ENCODE data around the gene INHA.

The INHA gene, protein sequence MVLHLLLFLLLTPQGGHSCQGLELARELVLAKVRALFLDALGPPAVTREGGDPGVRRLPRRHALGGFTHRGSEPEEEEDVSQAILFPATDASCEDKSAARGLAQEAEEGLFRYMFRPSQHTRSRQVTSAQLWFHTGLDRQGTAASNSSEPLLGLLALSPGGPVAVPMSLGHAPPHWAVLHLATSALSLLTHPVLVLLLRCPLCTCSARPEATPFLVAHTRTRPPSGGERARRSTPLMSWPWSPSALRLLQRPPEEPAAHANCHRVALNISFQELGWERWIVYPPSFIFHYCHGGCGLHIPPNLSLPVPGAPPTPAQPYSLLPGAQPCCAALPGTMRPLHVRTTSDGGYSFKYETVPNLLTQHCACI

DNA sequence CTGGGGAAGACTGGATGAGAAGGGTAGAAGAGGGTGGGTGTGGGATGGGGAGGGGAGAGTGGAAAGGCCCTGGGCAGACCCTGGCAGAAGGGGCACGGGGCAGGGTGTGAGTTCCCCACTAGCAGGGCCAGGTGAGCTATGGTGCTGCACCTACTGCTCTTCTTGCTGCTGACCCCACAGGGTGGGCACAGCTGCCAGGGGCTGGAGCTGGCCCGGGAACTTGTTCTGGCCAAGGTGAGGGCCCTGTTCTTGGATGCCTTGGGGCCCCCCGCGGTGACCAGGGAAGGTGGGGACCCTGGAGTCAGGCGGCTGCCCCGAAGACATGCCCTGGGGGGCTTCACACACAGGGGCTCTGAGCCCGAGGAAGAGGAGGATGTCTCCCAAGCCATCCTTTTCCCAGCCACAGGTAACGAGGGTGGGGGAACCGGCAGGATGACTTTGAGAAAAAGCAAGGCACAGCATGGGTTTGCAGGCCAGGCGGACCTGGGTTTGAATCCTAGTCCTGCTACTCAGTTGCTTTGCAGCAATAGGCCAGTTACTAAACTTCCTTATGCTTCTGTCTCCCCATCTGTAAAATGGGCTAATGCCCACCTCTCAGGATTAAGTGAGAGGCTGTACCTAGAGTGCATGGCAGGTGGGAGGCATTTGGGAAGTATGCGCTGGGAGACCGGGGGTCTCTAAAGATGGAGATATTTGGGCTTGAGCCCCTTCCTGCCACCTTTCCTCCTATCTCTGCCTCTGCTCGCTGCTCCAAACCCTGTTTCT is at the start of gene INHA:
Gene INHA, plus strand, starts transcription at position 74 of the 765 bp plus-strand sequence. Its CDS starts 65 bp downstream, at position 139.
- DNase-seq, result no peak

DNA sequence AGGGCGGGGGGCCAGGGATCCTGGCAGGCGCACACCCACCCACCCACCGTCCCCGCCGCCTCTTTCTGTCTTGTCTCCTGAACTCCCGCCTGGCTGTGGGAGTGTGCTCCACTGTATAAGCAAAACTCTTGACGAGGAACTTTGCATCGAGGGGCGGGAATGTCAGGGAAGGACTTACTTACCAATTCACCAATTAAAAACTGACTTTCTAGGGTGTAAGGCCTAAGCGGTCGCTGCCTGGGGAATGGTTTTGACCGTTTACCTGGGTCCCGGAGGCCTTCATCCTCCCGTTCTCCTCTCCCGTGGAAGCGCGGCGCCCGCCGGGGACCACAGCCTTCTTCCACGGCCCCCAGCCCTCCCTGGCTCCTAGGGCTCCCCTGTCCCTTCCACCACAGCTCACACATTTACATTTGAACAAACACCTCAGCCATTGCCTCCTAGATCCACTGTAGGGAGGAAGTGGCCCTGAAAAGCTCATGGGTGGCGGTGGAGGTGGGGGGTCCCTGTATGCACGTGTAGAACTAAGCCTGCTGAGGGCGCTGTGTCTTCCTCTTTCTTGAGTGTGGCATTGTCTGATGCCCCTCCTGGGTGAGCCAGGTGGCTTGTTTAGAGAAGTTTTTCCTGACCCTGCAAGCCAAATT is 49.0 kb upstream of the INHA start:
- DNase-seq, result no peak

- DNase-seq, result no peak
Observed at GRCh38 chr2:219524817-219525216, 47.3 kb upstream of the INHA start.

- DNase-seq, result no peak
Observed at GRCh38 chr2:219525533-219526232, 46.4 kb upstream of the INHA start.

DNA sequence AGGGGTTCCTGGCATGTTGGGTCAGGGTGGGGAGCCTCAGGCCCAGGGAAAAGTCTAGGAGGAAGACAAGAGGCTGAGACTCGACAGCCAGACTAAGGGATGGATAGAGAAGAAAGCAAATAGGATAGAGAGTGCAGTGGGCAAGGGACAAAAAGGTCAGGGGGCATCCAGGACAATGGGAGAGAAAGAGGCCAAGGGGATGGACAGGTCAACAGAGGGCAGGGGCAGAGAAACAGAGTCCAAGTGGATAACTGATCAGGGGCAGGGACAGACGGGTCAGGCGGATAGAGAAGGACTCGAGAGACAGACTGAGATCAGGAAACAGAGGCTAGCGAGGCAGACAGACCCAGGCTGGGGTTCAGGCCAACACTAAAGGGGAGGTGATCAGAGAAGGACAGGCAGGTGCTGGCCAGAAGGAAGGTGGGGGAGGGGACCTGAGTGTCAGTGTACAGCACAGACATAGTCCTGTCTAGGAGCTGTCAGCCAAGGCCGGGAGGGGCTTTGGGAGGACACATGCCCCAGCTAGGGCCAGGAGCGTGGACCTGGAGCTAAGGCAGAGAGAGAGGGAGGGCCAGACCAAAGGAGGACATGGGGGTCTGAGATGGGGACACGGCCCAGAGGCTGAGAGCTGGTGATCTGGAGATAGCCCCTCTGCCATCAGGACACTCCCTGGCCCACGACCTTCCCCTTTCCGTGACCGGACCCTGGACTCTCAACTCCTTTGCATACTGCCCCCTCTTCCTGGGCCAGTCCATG is 45.6 kb upstream of the INHA start:
- DNase-seq, result no peak

DNA sequence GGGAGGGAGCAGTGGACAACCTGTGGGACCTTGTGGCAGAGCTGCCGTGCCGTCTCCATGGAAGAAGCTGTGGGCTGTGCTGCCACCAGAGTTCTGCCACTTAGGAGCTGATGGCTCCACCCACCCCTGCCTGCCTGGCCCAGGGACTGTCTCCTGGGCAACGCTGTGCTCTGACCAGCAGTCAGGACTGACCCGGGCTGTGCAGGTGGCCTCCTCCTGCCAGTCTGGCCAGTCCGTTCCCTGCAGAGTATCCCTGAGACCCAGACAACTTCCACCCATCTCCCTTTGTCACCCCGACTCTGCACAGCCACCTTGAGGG is 45.1 kb upstream of the INHA start:
- DNase-seq, result no peak

DNA sequence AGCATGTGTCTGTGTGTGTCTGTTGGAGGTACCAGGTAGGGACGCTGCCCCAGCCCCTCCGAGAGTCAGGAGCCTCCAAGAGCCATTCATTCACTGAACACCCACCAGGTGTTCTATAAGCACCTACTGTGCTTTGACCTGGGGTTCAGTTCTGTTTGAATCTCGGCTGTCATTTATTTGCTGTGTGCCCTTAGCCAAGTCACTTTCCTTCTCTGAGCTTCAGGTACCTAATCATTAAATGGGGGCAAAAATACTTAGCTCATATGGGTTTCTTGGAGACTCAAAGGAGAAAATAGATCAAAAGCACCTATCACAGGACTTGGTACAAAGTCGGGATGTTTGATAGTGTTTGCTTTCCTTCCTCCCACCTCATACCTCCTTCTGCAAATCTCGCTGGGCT is 44.6 kb upstream of the INHA start:
- no peak for DNase-seq

DNA sequence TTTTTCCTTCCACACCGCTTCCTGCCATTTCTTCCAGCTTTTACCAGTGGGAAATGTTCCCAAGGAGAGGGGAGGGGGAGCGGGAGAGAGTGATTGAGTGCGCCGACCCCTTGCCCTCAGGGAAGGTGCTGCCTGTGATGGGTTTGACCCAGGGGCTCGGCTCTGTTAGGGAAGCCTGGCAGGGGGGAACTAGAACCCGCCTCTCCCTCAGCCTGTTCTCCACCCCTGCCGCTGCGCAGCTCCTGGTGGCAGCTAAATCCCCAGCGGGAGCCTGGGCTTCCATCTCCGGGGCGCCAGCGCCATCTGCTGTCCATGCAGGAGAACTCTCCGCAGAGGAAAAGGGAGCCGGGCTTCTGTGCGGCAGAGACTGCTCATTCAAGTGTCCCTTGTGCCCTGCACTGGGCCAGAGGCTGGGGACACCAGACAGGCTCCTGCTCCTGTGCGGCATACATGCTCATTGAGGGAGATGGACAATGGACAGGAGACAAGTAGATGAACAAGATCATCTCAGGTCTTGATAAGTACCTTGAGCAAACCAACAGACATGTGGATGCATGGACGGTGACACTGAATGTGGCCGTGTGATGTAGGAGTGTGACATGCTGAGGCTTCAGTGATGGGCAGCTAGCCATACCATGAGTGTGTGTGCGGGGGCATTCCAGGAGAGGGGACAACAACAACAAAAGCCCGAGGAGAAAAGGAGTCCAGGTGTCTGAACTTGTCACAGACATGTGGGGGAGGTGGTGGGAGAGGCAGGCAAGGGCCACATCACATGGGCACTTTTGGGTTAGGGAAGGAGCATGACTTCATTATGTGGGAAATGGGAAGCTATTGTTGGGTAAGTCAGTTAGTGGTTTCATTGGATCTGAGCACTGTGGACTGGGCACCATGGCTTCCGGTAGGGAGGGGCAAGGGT is 41.8 kb upstream of the INHA start:
- peak; percentile 89 for DNase-seq

DNA sequence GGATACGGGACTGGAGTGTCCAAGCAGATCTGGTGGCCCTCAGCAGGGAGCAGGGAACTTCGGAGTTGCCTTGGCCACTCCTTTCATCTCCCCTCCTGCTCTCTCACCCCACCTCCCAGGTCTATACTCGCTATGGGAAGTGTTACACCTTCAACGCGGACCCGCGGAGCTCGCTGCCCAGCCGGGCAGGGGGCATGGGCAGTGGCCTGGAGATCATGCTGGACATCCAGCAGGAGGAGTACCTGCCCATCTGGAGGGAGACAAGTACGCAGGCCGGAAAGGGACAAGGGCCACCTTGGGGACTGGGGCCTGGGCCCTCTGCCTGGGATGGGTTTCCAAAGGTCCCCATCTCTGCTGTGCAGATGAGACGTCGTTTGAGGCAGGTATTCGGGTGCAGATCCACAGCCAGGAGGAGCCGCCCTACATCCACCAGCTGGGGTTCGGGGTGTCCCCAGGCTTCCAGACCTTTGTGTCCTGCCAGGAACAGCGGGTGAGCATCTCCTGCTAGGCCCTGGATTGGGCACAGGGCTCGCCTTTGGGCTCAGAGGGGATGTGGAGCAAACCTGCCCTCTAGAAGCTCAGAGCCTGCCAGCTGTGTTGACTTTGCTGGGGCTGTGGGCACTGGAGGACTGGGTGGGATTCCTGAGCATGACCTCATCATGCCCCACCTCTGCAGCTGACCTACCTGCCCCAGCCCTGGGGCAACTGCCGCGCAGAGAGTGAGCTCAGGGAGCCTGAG is 40.3 kb upstream of the INHA start:
- no peak for DNase-seq

DNA sequence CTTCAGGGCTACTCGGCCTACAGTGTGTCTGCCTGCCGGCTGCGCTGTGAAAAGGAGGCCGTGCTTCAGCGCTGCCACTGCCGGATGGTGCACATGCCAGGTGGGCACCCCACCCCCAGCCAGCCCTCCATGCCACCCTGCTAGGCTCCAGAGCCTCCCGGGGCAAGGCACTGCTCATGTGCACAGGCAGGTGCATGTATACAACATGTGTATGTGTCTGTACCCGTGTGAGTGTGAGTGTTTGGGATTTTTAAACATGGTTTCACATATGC is 39.8 kb upstream of the INHA start:
- no peak for DNase-seq

DNA sequence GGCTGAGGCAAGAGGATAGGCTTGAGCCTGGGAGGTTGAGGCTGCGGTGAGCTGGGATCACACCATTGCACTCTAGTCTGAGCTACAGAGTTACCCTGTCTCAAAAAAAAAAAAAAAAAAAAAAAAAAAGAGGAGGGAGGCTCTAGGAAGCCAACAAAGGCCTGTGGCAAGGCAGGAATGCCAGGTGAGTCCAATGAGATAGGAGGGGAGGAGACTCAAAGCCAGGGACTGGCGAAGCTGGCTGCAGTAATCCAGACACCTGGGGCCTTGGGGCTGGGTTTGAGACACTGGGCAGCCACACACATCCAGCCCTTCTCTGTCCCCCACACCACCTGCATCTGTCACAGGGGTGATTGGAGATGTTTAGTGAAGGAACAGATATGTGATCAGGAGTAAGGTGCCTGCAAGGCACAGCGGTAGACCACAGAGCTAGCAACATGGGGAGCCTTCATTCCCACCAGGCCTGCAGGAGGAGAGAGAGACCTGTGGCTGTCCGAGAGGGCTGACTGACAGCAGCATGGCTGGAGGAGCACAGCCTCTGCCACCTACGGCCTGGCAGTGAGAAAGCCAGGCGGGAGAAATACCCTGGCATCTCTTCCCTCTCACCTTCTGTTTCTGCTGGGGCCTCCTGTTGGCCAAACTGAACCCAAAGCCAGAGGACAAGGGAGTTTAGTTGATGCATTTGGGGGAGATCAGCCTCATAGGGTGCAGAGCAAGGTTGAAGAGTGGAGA is 38.0 kb upstream of the INHA start:
- DNase-seq, result no peak

DNA sequence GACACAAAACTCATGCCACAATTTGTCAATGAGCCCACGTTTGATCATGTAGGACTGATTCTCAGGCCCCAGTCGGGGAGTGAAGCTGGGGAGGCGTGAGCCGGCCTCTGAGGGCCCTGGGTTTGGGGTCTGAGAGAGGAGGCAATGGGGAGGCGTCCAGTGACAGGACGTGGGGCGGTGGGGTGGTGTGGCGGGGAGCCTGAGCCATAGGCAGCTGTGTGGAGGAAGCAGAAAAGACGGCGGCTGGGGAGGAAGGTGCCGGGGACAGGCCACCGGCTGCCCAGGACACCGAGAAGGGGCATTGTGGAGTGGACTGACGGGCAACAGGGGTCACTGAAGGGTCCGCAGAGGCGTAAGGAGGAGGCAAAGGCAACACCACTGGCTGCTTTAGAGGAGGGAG is 35.7 kb upstream of the INHA start:
- DNase-seq, result no peak

DNA sequence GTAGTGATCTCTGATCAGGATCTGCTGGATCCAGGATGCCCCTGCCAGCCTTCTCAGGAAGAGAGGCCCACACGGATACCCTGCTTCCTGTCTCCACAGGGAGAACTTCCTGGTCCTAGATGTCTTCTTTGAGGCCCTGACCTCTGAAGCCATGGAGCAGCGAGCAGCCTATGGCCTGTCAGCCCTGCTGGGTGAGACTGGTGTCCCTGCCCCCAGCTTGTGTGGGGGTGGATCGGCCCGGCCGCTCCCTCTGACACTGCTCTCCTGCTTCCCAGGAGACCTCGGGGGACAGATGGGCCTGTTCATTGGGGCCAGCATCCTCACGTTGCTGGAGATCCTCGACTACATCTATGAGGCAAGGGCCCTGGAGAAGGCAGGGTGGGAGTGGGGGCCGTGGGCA is 35.1 kb upstream of the INHA start:
- no peak for DNase-seq

DNA sequence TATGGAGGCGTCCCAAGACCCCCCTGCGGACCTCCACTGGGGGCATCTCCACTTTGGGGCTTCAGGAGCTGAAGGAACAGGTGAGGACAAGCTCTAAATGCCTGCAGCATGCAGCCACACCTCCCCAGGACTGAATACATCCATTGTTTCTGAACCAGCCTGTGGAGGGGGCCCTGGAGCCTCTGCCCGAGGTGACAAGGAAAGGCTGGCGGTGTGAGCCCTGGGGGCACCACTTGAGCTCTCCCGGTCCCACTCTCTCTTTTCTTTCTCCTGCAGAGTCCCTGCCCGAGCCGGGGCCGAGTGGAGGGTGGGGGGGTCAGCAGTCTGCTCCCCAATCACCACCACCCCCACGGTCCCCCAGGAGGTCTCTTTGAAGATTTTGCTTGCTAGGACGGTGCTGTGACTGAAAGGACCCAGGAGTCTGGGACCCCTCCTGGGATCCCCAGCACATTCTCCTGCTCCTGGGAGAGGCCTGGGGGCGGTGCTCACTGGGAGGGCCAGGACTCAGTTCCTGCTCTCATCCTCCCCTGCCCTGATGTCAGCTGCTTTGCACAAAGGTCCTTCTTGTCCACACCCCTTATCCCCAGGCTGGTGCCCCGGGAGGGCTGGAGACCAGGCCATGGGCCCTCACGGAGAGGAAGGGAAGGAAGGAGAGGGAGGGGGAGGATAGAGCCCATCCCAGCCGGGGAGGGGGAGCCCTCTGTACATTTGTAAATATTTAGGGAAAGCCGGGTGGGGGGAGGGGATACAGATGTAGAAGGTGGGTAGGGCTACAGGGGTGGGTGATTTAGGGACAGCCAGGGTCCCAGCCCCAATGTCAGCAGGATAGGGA is 34.2 kb upstream of the INHA start:
- no peak for DNase-seq

GRCh38 chr2:219538504-219538951 is 33.6 kb upstream of the INHA start:
- DNase-seq, result no peak

DNA sequence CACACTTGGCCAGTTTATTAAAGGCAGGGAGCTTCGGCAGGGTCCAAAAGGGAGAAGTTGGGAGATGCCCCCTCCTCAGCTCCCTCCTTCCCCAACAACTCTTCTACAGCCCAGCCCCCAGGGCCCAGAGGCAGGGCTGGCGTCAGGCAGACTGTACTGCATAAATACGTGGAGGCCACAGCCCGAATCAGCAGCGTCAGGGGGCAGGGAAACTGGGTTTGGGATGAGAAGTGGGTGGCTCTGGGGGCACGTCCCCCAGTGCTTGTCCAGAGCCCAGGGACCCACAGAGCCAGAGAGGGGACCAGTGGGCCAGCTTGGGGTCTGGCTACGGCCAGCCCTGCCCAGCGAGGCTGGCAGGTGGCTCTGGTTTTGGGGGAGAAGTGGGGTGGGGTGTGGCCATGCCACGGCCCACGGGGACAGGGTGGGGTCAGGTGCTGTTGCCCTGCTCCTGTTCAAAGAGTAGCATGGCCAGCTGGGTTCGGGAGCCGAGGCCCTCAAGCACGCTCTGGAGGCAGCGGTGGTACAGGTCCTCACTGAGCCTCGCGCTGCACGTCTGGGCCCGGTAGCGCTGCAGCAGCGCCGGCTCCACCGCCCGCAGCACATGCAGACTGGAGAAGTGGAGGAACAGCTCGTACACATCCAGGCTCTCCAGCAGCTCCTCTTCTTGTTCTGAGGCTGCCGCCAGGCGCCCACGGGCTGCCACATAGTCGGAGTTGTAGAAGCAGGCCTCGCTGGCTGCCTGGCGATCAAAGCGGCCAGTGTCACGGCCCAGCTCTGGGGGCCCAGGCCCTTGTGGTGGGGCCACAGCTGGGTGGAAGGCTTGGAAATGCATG is 32.9 kb upstream of the INHA start:
- DNase-seq, result no peak

GRCh38 chr2:219539926-219540678 is 32.0 kb upstream of the INHA start:
- no peak for DNase-seq

All from activated CD4-positive, CD25-positive, alpha-beta regulatory T cell treated with anti-CD3 and anti-CD28 coated beads, Interleukin-2, amount 50 U/mL, for 72 hours (primary cell).